DND-41 (cell line): Measurements from ENCODE around the gene EDAR.

Experiments used
- ATAC-seq: fragments of 200-7000 bp; cut with Tn5 transposase; 3 replicates; pipeline ENCODE4 v1.9.1; 2021; ENCODE audit warnings: low read depth; ENCODE audit not compliant: insufficient read depth
- DNase-seq: peaks from one replicate; pipeline ENCODE4 v3.0.0-alpha.2; 2020
- H2AFZ ChIP-seq: 2 replicates; pipeline ENCODE4 v1.6.0; 2012; ENCODE audit warnings: low read depth, low read length
- H3K27ac ChIP-seq: 2 replicates; pipeline ENCODE4 v1.5.1; 2012; ENCODE audit warnings: low read length, inconsistent platforms
- H3K27me3 ChIP-seq: fragments of 200-600 bp; sonication (generic); 2 replicates; pipeline ENCODE4 v1.6.0; 2012; ENCODE audit warnings: low read length, mild to moderate bottlenecking, inconsistent platforms; ENCODE audit not compliant: insufficient read depth, poor library complexity
- H3K36me3 ChIP-seq: 2 replicates; pipeline ENCODE4 v1.5.1; 2012; ENCODE audit warnings: low read length, inconsistent platforms; ENCODE audit not compliant: insufficient read depth
- H3K4me1 ChIP-seq: 2 replicates; pipeline ENCODE4 v1.5.1; 2012; ENCODE audit warnings: mild to moderate bottlenecking, low read length; ENCODE audit not compliant: insufficient read depth
- H3K4me2 ChIP-seq: 2 replicates; pipeline ENCODE4 v1.6.0; 2012; ENCODE audit warnings: mild to moderate bottlenecking, moderate library complexity, low read length, inconsistent platforms; ENCODE audit not compliant: insufficient read depth
- H3K4me3 ChIP-seq, 2 experiments: fragments of 200-600 bp in 1 of 2; shearing (Covaris generic) in 1 of 2; 2 replicates each; pipeline ENCODE4 v1.5.1; 2012 to 2016; ENCODE audit warnings: inconsistent platforms in 2 of 2, low read length in 2 of 2, mild to moderate bottlenecking in 2 of 2, low read depth in 1 of 2, moderate library complexity in 1 of 2
- H3K79me2 ChIP-seq: 2 replicates; pipeline ENCODE4 v1.6.0; 2012; ENCODE audit warnings: low read length, inconsistent platforms; ENCODE audit not compliant: insufficient read depth
- H3K9ac ChIP-seq: 2 replicates; pipeline ENCODE4 v1.6.0; 2012; ENCODE audit warnings: low read depth, mild to moderate bottlenecking, inconsistent platforms, low read length, moderate library complexity
- H3K9me3 ChIP-seq: 2 replicates; pipeline ENCODE4 v1.5.1; 2012; ENCODE audit warnings: low read length, moderate library complexity, mild to moderate bottlenecking, inconsistent platforms; ENCODE audit not compliant: insufficient read depth, severe bottlenecking
- H4K20me1 ChIP-seq: 2 replicates; pipeline ENCODE4 v1.6.0; 2012; ENCODE audit warnings: low read length; ENCODE audit not compliant: insufficient read depth
- CTCF ChIP-seq: IDR thresholded peaks from 2 replicates; pipeline ENCODE4 v1.5.1; 2012; ENCODE audit warnings: borderline replicate concordance, low read length, moderate library complexity, mild to moderate bottlenecking; ENCODE audit not compliant: poor library complexity, severe bottlenecking; ENCODE audit errors: extremely low read depth
- EZH2 ChIP-seq: IDR thresholded peaks from 3 replicates; pipeline ENCODE4 v1.6.1; 2012; ENCODE audit warnings: borderline replicate concordance, low read depth, mild to moderate bottlenecking, moderate library complexity, low read length, inconsistent platforms; ENCODE audit not compliant: severe bottlenecking

Gene EDAR

GRCh38 chr2:109031476-109032228 lies 42.6 kb upstream of the EDAR start:
- no peaks in the 10 kb centered on the region for H3K36me3 ChIP-seq
- H4K20me1 ChIP-seq: no peaks in the 10 kb centered on the region
- peak; percentile 39 for TF ChIP-seq CTCF
- no peak for TF ChIP-seq EZH2
- peak overlapping the region; percentile 87 for H2AFZ ChIP-seq
- peak overlapping the region; percentile 65 for H3K4me2 ChIP-seq
- no peaks in the 10 kb centered on the region for H3K79me2 ChIP-seq
- DNase-seq (peak; percentile 92), ATAC-seq (peak; percentile 77)
- peak overlapping the region; percentile 83 for H3K9ac ChIP-seq
- no peaks in the 10 kb centered on the region for H3K27me3 ChIP-seq
- peaks cover 35% of the 10 kb centered on the region for H3K4me1 ChIP-seq
- peak overlapping the region; percentile 93 for H3K27ac ChIP-seq
- H3K9me3 ChIP-seq: no peaks in the 10 kb centered on the region
- peak overlapping the region; percentile 19 to 58; a peak in 3 of 4 replicates for H3K4me3 ChIP-seq

- peak overlapping the region; percentile 87 for H2AFZ ChIP-seq
- H3K9ac ChIP-seq: peak overlapping the region; percentile 83
- ATAC-seq: peak; percentile 66
- H3K36me3 ChIP-seq: no peaks in the 10 kb centered on the region
- H3K27ac ChIP-seq: peak overlapping the region; percentile 93
- no peak for TF ChIP-seq CTCF
- no peak for TF ChIP-seq EZH2
- peak; percentile 81 for DNase-seq
- H3K27me3 ChIP-seq: no peaks in the 10 kb centered on the region
- H3K9me3 ChIP-seq: no peaks in the 10 kb centered on the region
- peaks cover 35% of the 10 kb centered on the region for H3K4me1 ChIP-seq
- H4K20me1 ChIP-seq: no peaks in the 10 kb centered on the region
- no peaks in the 10 kb centered on the region for H3K79me2 ChIP-seq
- peak overlapping the region; percentile 65 for H3K4me2 ChIP-seq
- H3K4me3 ChIP-seq: peak overlapping the region; percentile 19 to 58; a peak in 3 of 4 replicates
Observed at GRCh38 chr2:109030870-109031475, 42.0 kb upstream of the EDAR start.

GRCh38 chr2:109029490-109030201 lies 40.6 kb upstream of the EDAR start:
- Histone ChIP-seq H3K4me3 (no peak overlapping the region), H2AFZ (no peak overlapping the region), H3K27ac (peak overlapping the region; percentile 24; the same call in 1 of the 2 replicates), H3K9ac (no peak overlapping the region), H4K20me1 (no peaks in the 10 kb centered on the region), H3K36me3 (no peaks in the 10 kb centered on the region), H3K4me1 (peaks cover 35% of the 10 kb centered on the region), H3K79me2 (no peaks in the 10 kb centered on the region), H3K4me2 (no peak overlapping the region), H3K9me3 (no peaks in the 10 kb centered on the region), H3K27me3 (no peaks in the 10 kb centered on the region)
- no peak for ATAC-seq
- DNase-seq: no peak
- TF ChIP-seq EZH2: no peak
- no peak for TF ChIP-seq CTCF
